GM12878 (cell line): ENCODE measurements around the gene HNRNPA1. TPM values are rescaled to one million over a fixed set of nuclear protein-coding genes. Genes with fewer than 3 reads are reported as not detected.

Experiments
- ATAC-seq: fragments of 200-7000 bp; cut with Tn5 transposase; 3 replicates; pipeline ENCODE4 v1.9.1; 2020; ENCODE audit warnings: mild to moderate bottlenecking, moderate library complexity
- BruUV-seq: library from RNA; stranded (reverse); fragments of 400-500 nt; replicated peaks from 2 replicates; lab custom pipeline; 2021; lab: Mats Ljungman, UMichigan
- CTCF ChIA-PET: fragments of 300-600 bp; sonication (Branson Sonifier 250); formaldehyde crosslinking; extraction: SDS; loops from one replicate; lab custom pipeline; 2021; ENCODE audit warnings: inconsistent platforms; lab: Yijun Ruan, JAX
- POLR2A ChIA-PET: fragments of 350-600 bp; formaldehyde crosslinking; extraction: SDS; loops from one replicate; lab custom pipeline; 2021; ENCODE audit warnings: inconsistent platforms; lab: Charles Lee
- RAD21 ChIA-PET: fragments of 300-600 bp; sonication (Branson Sonifier 250); formaldehyde crosslinking; loops from one replicate; lab custom pipeline; 2023; ENCODE audit warnings: antibody characterized with exemption; ENCODE audit not compliant: unreplicated experiment; lab: Charles Lee
- SMC1A ChIA-PET: fragments of 300-600 bp; sonication (Branson Sonifier 250); formaldehyde crosslinking; loops from one replicate; lab custom pipeline; 2023; ENCODE audit not compliant: unreplicated experiment, uncharacterized antibody; lab: Charles Lee
- DNase-seq: peaks from one replicate; pipeline ENCODE4 v3.0.0-alpha.2; 2011; ENCODE audit warnings: low read depth, low spot score
- FAIRE-seq: peaks from 3 replicates; lab custom pipeline; 2011; peaks lifted over from hg19 to GRCh38; lab: Jason Lieb, UNC
- H2AFZ ChIP-seq: 2 replicates; pipeline ENCODE4 v1.6.0; 2011; ENCODE audit warnings: low read depth, low read length, control low read depth; ENCODE audit not compliant: control insufficient read depth
- H3K27ac ChIP-seq: 2 replicates; pipeline ENCODE4 v1.5.1; 2011; ENCODE audit warnings: control low read depth; ENCODE audit not compliant: control insufficient read depth, insufficient read depth
- H3K27me3 ChIP-seq, 2 experiments: replicated peaks in 1 of 2; 2 replicates each; pipeline versions ENCODE4 v1.6.0 to v1.6.1; 2011; ENCODE audit warnings: low read length in 1 of 2; ENCODE audit not compliant: control insufficient read depth in 2 of 2, insufficient read depth in 2 of 2
- H3K36me3 ChIP-seq, 2 experiments: 2 replicates each; pipeline ENCODE4 v1.5.1; 2011; ENCODE audit warnings: low read length in 1 of 2; ENCODE audit not compliant: control insufficient read depth in 2 of 2, insufficient read depth in 2 of 2
- H3K4me1 ChIP-seq: 2 replicates; pipeline ENCODE4 v1.6.1; 2011; ENCODE audit warnings: mild to moderate bottlenecking, low read length, moderate library complexity, mixed read lengths; ENCODE audit not compliant: control insufficient read depth, insufficient read depth
- H3K4me2 ChIP-seq: 2 replicates; pipeline ENCODE4 v1.6.0; 2011; ENCODE audit warnings: control low read depth; ENCODE audit not compliant: control insufficient read depth, insufficient read depth
- H3K4me3 ChIP-seq: fragments of 200-600 bp; sonication (generic); 2 replicates; pipeline ENCODE4 v1.5.1; 2016
- H3K79me2 ChIP-seq: 2 replicates; pipeline ENCODE4 v1.6.0; 2011; ENCODE audit warnings: low read length; ENCODE audit not compliant: control insufficient read depth, insufficient read depth
- H3K9ac ChIP-seq: 2 replicates; pipeline ENCODE4 v1.8.0; 2011; ENCODE audit warnings: low read length, control low read depth, mixed read lengths; ENCODE audit not compliant: control insufficient read depth, insufficient read depth
- H3K9me3 ChIP-seq: replicated peaks from 3 replicates; pipeline ENCODE4 v1.5.1; 2011; ENCODE audit warnings: mild to moderate bottlenecking, low read length; ENCODE audit not compliant: control insufficient read depth, insufficient read depth
- H4K20me1 ChIP-seq: 2 replicates; pipeline ENCODE4 v1.6.0; 2011; ENCODE audit not compliant: control insufficient read depth, insufficient read depth
- ASH2L ChIP-seq: fragments of 300-600, 200-600 bp; sonication (generic); IDR thresholded peaks from 2 replicates; pipeline ENCODE4 v1.6.1; 2017; ENCODE audit warnings: low read depth, mild to moderate bottlenecking, borderline replicate concordance
- BACH1 ChIP-seq: fragments of 450-650 bp; IDR thresholded peaks from 2 replicates; pipeline ENCODE4 v1.6.1; 2017; ENCODE audit warnings: mild to moderate bottlenecking, borderline replicate concordance
- CHD1 ChIP-seq: IDR thresholded peaks from 2 replicates; pipeline ENCODE4 v1.6.1; 2012; ENCODE audit warnings: low read depth, low read length, improper control_type of control experiment
- E2F4 ChIP-seq: IDR thresholded peaks from 2 replicates; pipeline ENCODE4 v1.6.1; 2012; ENCODE audit warnings: low read depth, low read length, improper control_type of control experiment
- HSF1 ChIP-seq: fragments of 150-350 bp; IDR thresholded peaks from 2 replicates; pipeline ENCODE4 v1.6.1; 2014; ENCODE audit warnings: mild to moderate bottlenecking, low read depth, low read length
- IRF3 ChIP-seq: fragments of 450-650 bp; IDR thresholded peaks from 2 replicates; pipeline ENCODE4 v1.6.1; 2014; ENCODE audit warnings: mild to moderate bottlenecking
- IRF5 ChIP-seq: fragments of 450-650 bp; IDR thresholded peaks from 2 replicates; pipeline ENCODE4 v1.6.1; 2017; ENCODE audit warnings: borderline replicate concordance
- LARP7 ChIP-seq: fragments of 450-650 bp; IDR thresholded peaks from 2 replicates; pipeline ENCODE4 v1.6.1; 2017; ENCODE audit warnings: mild to moderate bottlenecking
- MEF2A ChIP-seq: IDR thresholded peaks from 2 replicates; pipeline ENCODE4 v1.6.1; 2011; ENCODE audit warnings: low read depth, mild to moderate bottlenecking, low read length, moderate library complexity; ENCODE audit not compliant: insufficient read depth
- NFXL1 ChIP-seq: fragments of 450-650 bp; IDR thresholded peaks from 2 replicates; pipeline ENCODE4 v1.6.1; 2017; ENCODE audit warnings: antibody characterized with exemption, mild to moderate bottlenecking, borderline replicate concordance
- NFYA ChIP-seq: IDR thresholded peaks from 2 replicates; pipeline ENCODE4 v1.6.1; 2011; ENCODE audit warnings: low read depth, mild to moderate bottlenecking, low read length, improper control_type of control experiment, borderline replicate concordance
- POU2F2 ChIP-seq: IDR thresholded peaks from 3 replicates; pipeline ENCODE4 v1.6.1; 2011; ENCODE audit warnings: low read depth, mild to moderate bottlenecking, low read length, borderline replicate concordance
- SMAD1 ChIP-seq: fragments of 450-650 bp; IDR thresholded peaks from 2 replicates; pipeline ENCODE4 v1.6.1; 2018; ENCODE audit warnings: mild to moderate bottlenecking, low read depth; ENCODE audit not compliant: partially characterized antibody
- TCF3 ChIP-seq: IDR thresholded peaks from 2 replicates; pipeline ENCODE4 v1.6.1; 2012; ENCODE audit warnings: low read depth, mild to moderate bottlenecking, low read length, borderline replicate concordance; ENCODE audit not compliant: insufficient read depth
- WRNIP1 ChIP-seq: IDR thresholded peaks from 2 replicates; pipeline ENCODE4 v1.6.1; 2011; ENCODE audit warnings: low read depth, low read length, improper control_type of control experiment, borderline replicate concordance
- ZNF207 ChIP-seq: fragments of 450-650 bp; IDR thresholded peaks from 2 replicates; pipeline ENCODE4 v1.6.1; 2014; ENCODE audit warnings: antibody characterized with exemption, mild to moderate bottlenecking, borderline replicate concordance
- ZSCAN29 ChIP-seq: fragments of 450-650 bp; IDR thresholded peaks from 2 replicates; pipeline ENCODE4 v1.6.1; 2017; ENCODE audit warnings: mild to moderate bottlenecking, moderate library complexity
- WGBS: methylation state at CpG from one replicate; pipeline ENCODE4 v1.1.6; 2016; ENCODE audit warnings: low lambda C conversion rate; ENCODE audit not compliant: insufficient replicate concordance, insufficient coverage; ENCODE audit errors: missing lambda C conversion rate; 5-methylcytosine and 5-hydroxymethylcytosine counted together
- in situ Hi-C: fragments of 300-500 bp; cut with MboI; formaldehyde crosslinking; loops from 9 replicates; pipeline ENCODE4 v1.14.3; 2018; ENCODE audit warnings: mixed read lengths
- intact Hi-C: fragments of 100-400 bp; cut with micrococcal nuclease; formaldehyde crosslinking; loops from one replicate; pipeline ENCODE4 v1.14.2; 2022; ENCODE audit not compliant: unreplicated experiment
- polyA plus RNA-seq, 11 experiments: library from polyadenylated mRNA; depleted of rRNA in 4 of 11; unstranded in 6 of 11; stranded (reverse) in 5 of 11; fragments of >200 nt; fragmentation: Nextera tagmentation in 4 of 11; fragmentation: Illumina TruSeq in 1 of 11; extraction: Ambion mirVana in 4 of 11; extraction: Trizol in 1 of 11; gene quantifications; 1 replicate in 1 of 11; 2 replicates in 10 of 11; pipeline versions ENCODE4 v1.2.1 to v1.2.3, GENCODE V29; 2011 to 2016; ENCODE audit warnings: inconsistent platforms in 2 of 11, missing spikeins in 2 of 11, low read depth in 1 of 11
- total RNA-seq, 4 experiments: library from RNA; depleted of rRNA in 3 of 4; stranded (reverse); fragments of >200 nt in 3 of 4; fragmentation: Illumina TruSeq in 1 of 4; extraction: Trizol in 1 of 4; gene quantifications; 2 replicates each; pipeline versions ENCODE4 v1.2.1 to v1.2.3, GENCODE V29; 2013 to 2021

Gene HNRNPA1
- total and polyA plus RNA-seq, 10 of the 15 experiments (the other 5 are each of a cell fraction or from before 2014, with no cell fraction given) = 630 to 2,342 (median 1,407) TPM

- no peaks in the 10 kb centered on the region for H3K27me3 ChIP-seq
- peaks cover 42% of the 10 kb centered on the region for H3K79me2 ChIP-seq
- H3K36me3 ChIP-seq = peaks cover 0 to 7% of the 10 kb centered on the region in 2 experiments; a peak in 2 of 4 replicates
- ChIA-PET CTCF (interaction anchor here (0.6 to 8.4 kb wide), 2 partner anchors 18 to 55 kb away, joined by 3 to 49 read pairs; partner anchors contain the start of gene COPZ1), POLR2A (interaction anchor here (1.2 to 1.5 kb wide), 2 partner anchors 11 to 19 kb away, joined by 3 read pairs; no protein-coding TSS in a partner anchor), RAD21 (no interaction called here), SMC1A (no interaction called here)
- H2AFZ ChIP-seq = no peak overlapping the region
- peaks cover 11% of the 10 kb centered on the region for H3K4me1 ChIP-seq
- intact Hi-C loops = no loop called here
- FAIRE-seq = no peak
- no peak overlapping the region for H3K27ac ChIP-seq
- no peak overlapping the region for H3K4me2 ChIP-seq
- in situ Hi-C loops = no loop called here
- no peaks in the 10 kb centered on the region for H4K20me1 ChIP-seq
- no peak for ATAC-seq
- H3K9me3 ChIP-seq = no peaks in the 10 kb centered on the region
- no peak for TF ChIP-seq TCF3
- TF ChIP-seq BACH1 = no peak
- TF ChIP-seq IRF5 = no peak
- TF ChIP-seq IRF3 = no peak
- TF ChIP-seq LARP7 = no peak
- no peak for TF ChIP-seq MEF2A
- no peak for TF ChIP-seq HSF1
- TF ChIP-seq POU2F2 = no peak
- TF ChIP-seq NFXL1 = no peak
- TF ChIP-seq CHD1 = no peak
- TF ChIP-seq SMAD1 = no peak
- no peak for TF ChIP-seq E2F4
- TF ChIP-seq ZNF207 = no peak
- no peak for TF ChIP-seq ASH2L
- TF ChIP-seq ZSCAN29 = no peak
- no peak for TF ChIP-seq WRNIP1
- no peak for TF ChIP-seq NFYA
- TF ChIP-seq, all 136 proteins: peak for 0
- H3K9ac ChIP-seq = no peak overlapping the region
- H3K4me3 ChIP-seq = no peak overlapping the region
- DNase-seq = no peak
- WGBS = 28% methylated on average over 2 of the region's 2 CpGs
- BruUV-seq = no TSS peak
Measured at GRCh38 chr12:54270345-54270744, 10.2 kb upstream of the HNRNPA1 start.
